Natural killer cell (primary cell): ENCODE results near the gene PELI3. TPM values are rescaled to one million over a fixed set of nuclear protein-coding genes. Genes with fewer than 3 reads are reported as not detected.

ENCODE experiments used
- ATAC-seq, 3 donors: fragments of 150-1000 bp in 2 of 3; fragments of 200-7000 bp in 1 of 3; cut with Tn5 transposase; 1 replicate in 1 of 3; 2 replicates in 2 of 3; pipeline ENCODE4 v1.10.0; 2021; ENCODE audit warnings: mild to moderate bottlenecking in 2 of 3, moderate library complexity in 2 of 3
- DNase-seq, 2 donors: peaks; one replicate each; pipeline versions ENCODE4 v3.0.0 to v3.0.0-alpha.2; 2013 to 2021; ENCODE audit warnings: mixed read lengths in 1 of 2
- H3K27ac ChIP-seq: one replicate; pipeline ENCODE4 v1.5.1; 2013; ENCODE audit warnings: mild to moderate bottlenecking, low read length
- H3K27me3 ChIP-seq: one replicate; pipeline ENCODE4 v1.6.1; 2013; ENCODE audit warnings: low read length; ENCODE audit not compliant: control insufficient read depth, insufficient read depth
- H3K36me3 ChIP-seq: one replicate; pipeline ENCODE4 v1.6.1; 2013; ENCODE audit warnings: low read length; ENCODE audit not compliant: control insufficient read depth, insufficient read depth
- H3K4me1 ChIP-seq: one replicate; pipeline ENCODE4 v1.6.1; 2013; ENCODE audit warnings: low read length; ENCODE audit not compliant: control insufficient read depth, insufficient read depth
- H3K4me3 ChIP-seq: one replicate; pipeline ENCODE4 v1.5.1; 2013; ENCODE audit warnings: low read length
- H3K9me3 ChIP-seq: one replicate; pipeline ENCODE4 v1.6.1; 2013; ENCODE audit warnings: low read length; ENCODE audit not compliant: control insufficient read depth, insufficient read depth
- H3K27ac Mint-ChIP-seq, 2 donors: one replicate each; pipeline ENCODE4 v1.8.0; 2022; ENCODE audit warnings: mild to moderate bottlenecking in 2 of 2, mixed read lengths in 2 of 2, moderate library complexity in 1 of 2
- H3K27me3 Mint-ChIP-seq, 2 donors: one replicate each; pipeline ENCODE4 v1.8.0; 2022; ENCODE audit warnings: low read depth in 2 of 2, mixed read lengths in 2 of 2
- H3K36me3 Mint-ChIP-seq: one replicate; pipeline ENCODE4 v1.8.0; 2022; ENCODE audit warnings: mixed read lengths
- H3K4me1 Mint-ChIP-seq, 2 donors: one replicate each; pipeline ENCODE4 v1.8.0; 2022; ENCODE audit warnings: mixed read lengths in 2 of 2
- H3K4me3 Mint-ChIP-seq: one replicate; pipeline ENCODE4 v1.8.0; 2022; ENCODE audit warnings: mild to moderate bottlenecking, moderate library complexity, mixed read lengths
- H3K9me3 Mint-ChIP-seq, 2 donors: one replicate each; pipeline ENCODE4 v1.8.0; 2022; ENCODE audit warnings: mixed read lengths in 2 of 2
- WGBS: methylation state at CpG from one replicate; pipeline ENCODE4 v1.1.7; 2013; ENCODE audit warnings: missing lambda C conversion rate; ENCODE audit not compliant: insufficient coverage; 5-methylcytosine and 5-hydroxymethylcytosine counted together
- intact Hi-C: fragments of 100-400 bp; cut with micrococcal nuclease; formaldehyde crosslinking; loops from one replicate; pipeline ENCODE4 v1.14.2; 2022
- total RNA-seq, 4 donors: library from RNA; stranded (reverse); fragments of 120-200 nt in 1 of 4; gene quantifications; one replicate each; pipeline versions ENCODE4 v1.2.3 to v1.2.4, GENCODE V29; 2013 to 2022
- TF ChIP-seq, protein P1 (sequence below): fragments of 200-600 bp; IDR thresholded peaks from one replicate; pipeline ENCODE4 v1.8.0; 2022; ENCODE audit warnings: antibody characterized with exemption

The PELI3 gene
- total RNA-seq, 3 donors from 2014 or later (not counting 1 experiment from before 2014, with no cell fraction given), result 5.3 to 6.3 (median 5.6) TPM

DNA sequence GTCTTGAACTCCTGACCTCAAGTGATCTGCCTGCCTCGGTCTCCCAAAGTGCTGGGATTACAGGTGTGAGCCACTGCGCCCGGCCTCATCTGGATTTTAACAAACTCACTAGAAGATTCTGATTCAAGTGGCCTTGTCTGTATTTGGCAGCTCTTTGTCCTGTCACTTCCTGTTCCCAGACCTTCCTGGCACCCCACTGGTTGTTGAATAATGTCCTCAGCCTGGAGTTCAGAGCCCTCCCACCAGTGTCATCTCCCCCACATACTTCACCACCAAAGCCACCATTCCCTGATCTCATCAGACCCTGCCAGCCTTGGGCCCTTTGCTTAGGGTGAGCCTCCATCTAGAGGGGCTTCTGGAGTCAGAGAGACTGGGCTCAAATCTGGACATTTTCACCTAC, 3.3 kb downstream of the PELI3 start:
- intact Hi-C loops, result no loop called here
- Histone ChIP-seq H3K4me1 (peaks cover 20% of the 10 kb centered on the region), H3K36me3 (no peaks in the 10 kb centered on the region), H3K27me3 (no peaks in the 10 kb centered on the region), H3K4me3 (no peak overlapping the region), H3K27ac (no peak overlapping the region), H3K9me3 (no peaks in the 10 kb centered on the region)
- TF ChIP-seq, protein P1, sequence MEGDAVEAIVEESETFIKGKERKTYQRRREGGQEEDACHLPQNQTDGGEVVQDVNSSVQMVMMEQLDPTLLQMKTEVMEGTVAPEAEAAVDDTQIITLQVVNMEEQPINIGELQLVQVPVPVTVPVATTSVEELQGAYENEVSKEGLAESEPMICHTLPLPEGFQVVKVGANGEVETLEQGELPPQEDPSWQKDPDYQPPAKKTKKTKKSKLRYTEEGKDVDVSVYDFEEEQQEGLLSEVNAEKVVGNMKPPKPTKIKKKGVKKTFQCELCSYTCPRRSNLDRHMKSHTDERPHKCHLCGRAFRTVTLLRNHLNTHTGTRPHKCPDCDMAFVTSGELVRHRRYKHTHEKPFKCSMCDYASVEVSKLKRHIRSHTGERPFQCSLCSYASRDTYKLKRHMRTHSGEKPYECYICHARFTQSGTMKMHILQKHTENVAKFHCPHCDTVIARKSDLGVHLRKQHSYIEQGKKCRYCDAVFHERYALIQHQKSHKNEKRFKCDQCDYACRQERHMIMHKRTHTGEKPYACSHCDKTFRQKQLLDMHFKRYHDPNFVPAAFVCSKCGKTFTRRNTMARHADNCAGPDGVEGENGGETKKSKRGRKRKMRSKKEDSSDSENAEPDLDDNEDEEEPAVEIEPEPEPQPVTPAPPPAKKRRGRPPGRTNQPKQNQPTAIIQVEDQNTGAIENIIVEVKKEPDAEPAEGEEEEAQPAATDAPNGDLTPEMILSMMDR, result no peak
- 94% methylated on average over 3 of the region's 3 CpGs for WGBS
- ATAC-seq (no peak), DNase-seq (no peak)
- Mint-ChIP-seq H3K27ac (no peak overlapping the region), H3K27me3 (no peaks in the 10 kb centered on the region), H3K4me3 (no peak overlapping the region), H3K4me1 (peaks cover 13 to 21% of the 10 kb centered on the region in 2 donors), H3K9me3 (no peaks in the 10 kb centered on the region), H3K36me3 (no peaks in the 10 kb centered on the region)

DNA sequence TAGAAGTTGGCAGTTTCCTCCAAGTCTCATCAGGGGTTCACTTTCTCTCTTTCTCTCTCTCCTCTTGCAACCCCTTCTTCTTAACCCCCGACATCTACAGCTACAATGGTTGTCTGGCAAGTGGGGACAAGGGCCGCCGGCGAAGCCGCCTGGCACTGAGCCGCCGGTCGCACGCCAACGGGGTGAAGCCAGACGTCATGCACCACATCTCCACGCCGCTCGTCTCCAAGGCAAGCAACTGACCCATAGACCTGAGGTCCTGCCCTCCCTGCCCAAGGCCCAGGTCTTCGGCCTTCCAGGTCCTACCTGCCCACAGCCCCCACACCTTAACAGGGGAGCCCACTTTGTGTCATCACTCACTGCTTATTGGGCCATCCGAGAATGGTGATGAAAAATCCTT, 4.4 kb downstream of the PELI3 start:
- H3K9me3 ChIP-seq, result no peaks in the 10 kb centered on the region
- DNase-seq (no peak), ATAC-seq (no peak)
- no peaks in the 10 kb centered on the region for H3K27me3 ChIP-seq
- Mint-ChIP-seq H3K36me3 (no peaks in the 10 kb centered on the region), H3K27me3 (no peaks in the 10 kb centered on the region), H3K27ac (no peak overlapping the region), H3K9me3 (no peaks in the 10 kb centered on the region), H3K4me3 (no peak overlapping the region), H3K4me1 (peaks cover 8 to 12% of the 10 kb centered on the region in 2 donors)
- 96% methylated on average over 16 of the region's 16 CpGs for WGBS
- H3K27ac ChIP-seq, result no peak overlapping the region
- no peak overlapping the region for H3K4me3 ChIP-seq
- H3K4me1 ChIP-seq, result peaks cover 14% of the 10 kb centered on the region
- intact Hi-C loops, result no loop called here
- H3K36me3 ChIP-seq, result no peaks in the 10 kb centered on the region
- TF ChIP-seq, protein P1, result no peak

DNA sequence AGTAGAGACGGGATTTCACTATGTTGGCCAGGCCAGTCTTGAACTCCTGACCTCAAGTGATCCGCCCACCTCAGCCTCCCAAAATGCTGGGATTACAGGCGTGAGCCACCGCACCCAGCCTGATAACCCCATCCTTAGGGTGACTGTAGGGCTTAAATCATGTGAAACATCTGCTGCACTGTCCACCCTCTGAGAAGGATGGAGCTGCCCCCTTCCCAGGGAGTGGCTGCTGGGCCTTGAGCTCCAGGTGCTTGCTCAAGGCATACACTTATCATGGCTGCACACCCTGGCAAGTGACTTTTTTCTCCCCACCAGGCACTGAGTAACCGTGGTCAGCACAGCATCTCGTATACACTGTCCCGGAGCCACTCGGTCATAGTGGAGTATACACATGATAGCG, 5.3 kb downstream of the PELI3 start:
- Histone ChIP-seq H3K9me3 (no peaks in the 10 kb centered on the region), H3K27ac (no peak overlapping the region), H3K36me3 (no peaks in the 10 kb centered on the region), H3K27me3 (no peaks in the 10 kb centered on the region), H3K4me1 (peaks cover 10% of the 10 kb centered on the region), H3K4me3 (no peak overlapping the region)
- Mint-ChIP-seq H3K27ac (no peak overlapping the region), H3K4me1 (peaks cover 5 to 12% of the 10 kb centered on the region in 2 donors), H3K27me3 (no peaks in the 10 kb centered on the region), H3K4me3 (no peak overlapping the region), H3K9me3 (no peaks in the 10 kb centered on the region), H3K36me3 (no peaks in the 10 kb centered on the region)
- DNase-seq, result no peak
- intact Hi-C loops, result no loop called here
- TF ChIP-seq, protein P1, result no peak
- no peak for ATAC-seq
- WGBS, result 95% methylated on average over 9 of the region's 9 CpGs

DNA sequence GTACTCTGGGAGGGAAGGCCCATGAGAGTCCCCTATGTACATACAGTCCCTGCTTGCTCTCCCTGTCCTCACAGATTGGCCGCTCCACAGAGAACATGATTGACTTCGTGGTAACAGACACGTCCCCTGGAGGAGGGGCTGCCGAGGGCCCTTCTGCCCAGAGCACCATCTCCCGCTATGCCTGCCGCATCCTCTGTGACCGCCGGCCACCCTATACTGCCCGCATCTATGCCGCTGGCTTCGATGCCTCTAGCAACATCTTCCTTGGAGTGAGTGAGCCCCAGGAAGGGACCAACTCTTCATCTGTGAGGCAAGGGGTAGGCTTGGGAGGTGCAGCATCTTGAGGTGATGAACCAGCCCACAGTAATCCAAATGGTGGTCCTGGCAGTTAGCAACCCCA, 6.5 kb downstream of the PELI3 start:
- intact Hi-C loops, result no loop called here
- Histone ChIP-seq H3K4me1 (no peaks in the 10 kb centered on the region), H3K4me3 (no peak overlapping the region), H3K36me3 (no peaks in the 10 kb centered on the region), H3K27me3 (no peaks in the 10 kb centered on the region), H3K27ac (no peak overlapping the region), H3K9me3 (no peaks in the 10 kb centered on the region)
- TF ChIP-seq, protein P1, result no peak
- 93% methylated on average over 11 of the region's 11 CpGs for WGBS
- no peak for ATAC-seq
- Mint-ChIP-seq H3K4me1 (peaks cover 0 to 11% of the 10 kb centered on the region in 2 donors), H3K36me3 (no peaks in the 10 kb centered on the region), H3K27me3 (no peaks in the 10 kb centered on the region), H3K4me3 (no peak overlapping the region), H3K9me3 (no peaks in the 10 kb centered on the region), H3K27ac (no peak overlapping the region)
- no peak for DNase-seq
